Hypothalamus (tissue), 51 donors: ENCODE results near the gene YOD1.
A peak's percentile ranks its signal among the peaks of the same experiment; 100 is the strongest.

Source experiments
- DNase-seq, 51 donors: peaks; one replicate each; lab custom pipeline; 2025; lab: John Stamatoyannopoulos, UW

Gene YOD1

DNA sequence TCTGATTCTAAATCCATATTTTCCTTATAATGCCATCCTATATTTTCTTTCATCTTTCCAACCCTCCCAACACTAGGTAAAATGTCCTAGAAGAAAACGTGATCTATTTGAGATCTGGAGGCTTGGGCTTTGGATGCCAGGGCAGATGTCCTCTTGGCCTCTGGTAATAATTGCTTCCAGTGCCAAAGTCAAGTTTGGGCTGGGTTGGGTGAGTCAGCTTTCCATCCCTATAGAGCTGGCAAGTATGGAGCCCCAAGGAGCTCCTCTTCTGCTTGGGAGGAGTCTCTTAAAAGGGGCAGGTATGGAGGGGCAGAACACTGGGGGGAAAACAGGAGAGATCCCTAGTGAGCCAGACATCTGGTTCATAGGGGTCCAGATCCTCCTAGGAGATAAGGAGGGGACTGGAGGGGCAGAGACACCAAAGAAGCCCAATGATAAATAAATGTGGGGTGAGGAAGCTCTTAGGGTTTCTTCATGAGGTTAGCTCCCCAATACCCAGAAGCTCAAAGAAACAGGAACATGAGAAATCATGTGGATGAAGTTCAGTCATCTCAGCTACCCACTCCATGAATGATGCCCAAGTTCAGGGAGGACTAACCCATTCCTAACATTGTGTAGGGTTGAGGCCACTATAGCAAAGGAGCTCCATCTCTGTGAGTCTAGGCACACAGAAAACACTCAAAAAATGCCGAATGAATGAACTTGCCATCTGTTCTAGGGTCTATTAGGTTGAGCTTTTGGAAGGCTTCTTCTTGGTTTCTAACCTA is 21.9 kb downstream of the YOD1 start:
- no peak for DNase-seq

DNA sequence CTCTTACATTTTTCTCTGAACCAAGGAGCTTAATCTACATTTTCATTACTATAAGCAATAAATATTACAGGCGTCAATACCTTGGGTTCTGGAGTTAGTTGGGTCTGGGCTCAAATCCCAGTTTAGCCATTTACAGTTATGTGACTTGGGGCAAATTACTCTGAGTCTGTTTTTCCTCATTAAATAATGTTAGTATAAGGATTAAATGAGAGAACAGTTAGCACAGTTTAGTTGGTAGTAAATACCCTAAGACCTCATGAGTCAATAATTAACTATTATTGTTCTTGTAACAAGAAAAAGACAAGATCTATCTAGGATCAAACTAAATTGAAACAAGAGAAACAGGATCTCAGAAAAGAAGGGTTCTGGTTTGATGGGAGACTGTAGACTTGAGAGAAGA is 23.1 kb downstream of the YOD1 start:
- DNase-seq = no peak

DNA sequence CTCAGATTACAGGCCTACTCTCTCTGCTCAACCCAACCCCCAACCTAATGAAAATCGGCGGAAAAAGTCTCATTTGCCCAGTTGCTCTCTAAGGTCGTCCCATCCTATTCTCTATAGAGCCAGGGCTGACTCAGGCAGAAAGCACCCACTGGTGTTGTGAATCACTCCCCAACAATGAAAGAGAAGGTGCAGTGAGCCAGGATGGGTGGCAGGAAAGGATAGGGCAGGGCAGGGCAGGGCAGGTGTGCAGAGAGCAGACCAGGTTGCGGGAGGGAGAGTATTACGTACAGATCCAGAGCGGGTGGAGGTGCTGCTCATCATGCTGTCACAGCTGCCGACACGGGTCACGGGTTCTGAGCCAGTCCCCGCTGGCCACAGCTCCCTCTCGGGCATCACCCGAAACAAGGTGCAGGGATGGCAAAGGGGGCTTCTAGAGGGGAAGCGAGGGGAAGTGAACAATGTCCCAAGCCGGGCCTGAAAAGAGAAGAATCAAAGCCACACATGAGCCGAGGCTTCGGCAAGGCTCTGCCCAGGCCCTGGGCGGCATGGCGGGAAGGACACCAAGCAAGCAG is 23.7 kb downstream of the YOD1 start:
- no peak for DNase-seq

DNA sequence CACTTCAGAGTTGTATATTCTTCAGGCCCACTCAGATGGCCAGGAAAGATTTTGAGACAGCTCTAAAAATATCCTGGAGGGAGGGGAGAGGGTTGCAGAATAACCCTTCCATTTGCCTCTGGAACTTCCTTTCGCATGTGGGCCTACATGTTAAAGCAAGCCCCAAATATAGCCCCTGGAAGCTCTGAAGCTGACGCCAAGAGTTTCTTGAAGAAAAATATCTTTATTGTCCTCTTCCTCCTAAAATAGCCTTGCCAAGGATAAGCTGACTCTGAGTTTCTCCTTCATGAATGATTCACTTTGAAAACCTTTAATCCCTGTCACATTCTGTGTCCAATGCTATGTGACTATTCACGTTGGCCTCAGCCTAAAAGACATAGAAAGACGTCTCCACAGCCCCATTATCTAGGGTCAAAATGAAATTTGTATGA is 24.9 kb downstream of the YOD1 start:
- DNase-seq = no peak

DNA sequence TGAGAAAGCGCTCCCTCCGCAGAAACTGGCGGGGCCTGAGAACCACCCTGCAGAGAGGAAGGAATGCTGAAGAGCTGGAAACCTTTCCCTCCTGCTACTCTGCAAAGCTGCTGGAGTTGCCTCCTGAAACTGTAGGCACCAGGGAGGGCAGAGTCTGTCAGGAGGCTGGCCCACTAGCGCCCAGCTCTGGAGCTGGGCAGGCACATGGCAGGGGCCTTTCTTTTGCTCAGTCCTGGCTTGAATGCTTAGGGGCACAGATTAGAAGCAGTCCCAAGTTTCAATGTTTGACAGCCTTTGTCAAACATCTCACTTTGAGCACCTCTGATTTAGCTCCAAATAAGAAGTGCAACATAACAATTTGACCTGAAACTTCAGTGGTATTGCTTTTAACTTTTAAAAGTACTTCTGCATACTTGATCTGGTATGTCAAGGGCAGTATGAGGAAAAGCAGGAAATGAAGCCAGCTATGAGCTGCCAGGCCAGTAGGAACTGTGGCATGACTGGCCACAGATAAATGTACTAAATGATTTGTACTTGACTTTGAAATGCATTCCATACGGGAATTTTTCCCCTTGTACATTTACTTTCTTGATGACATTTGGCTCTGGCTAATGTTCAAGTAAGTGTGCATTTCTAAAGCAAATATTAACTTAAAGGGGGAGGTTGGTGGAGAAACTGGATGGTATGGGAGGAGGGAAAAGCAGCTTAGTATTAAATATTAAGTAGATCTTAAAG is 25.7 kb downstream of the YOD1 start:
- DNase-seq = no peak

DNA sequence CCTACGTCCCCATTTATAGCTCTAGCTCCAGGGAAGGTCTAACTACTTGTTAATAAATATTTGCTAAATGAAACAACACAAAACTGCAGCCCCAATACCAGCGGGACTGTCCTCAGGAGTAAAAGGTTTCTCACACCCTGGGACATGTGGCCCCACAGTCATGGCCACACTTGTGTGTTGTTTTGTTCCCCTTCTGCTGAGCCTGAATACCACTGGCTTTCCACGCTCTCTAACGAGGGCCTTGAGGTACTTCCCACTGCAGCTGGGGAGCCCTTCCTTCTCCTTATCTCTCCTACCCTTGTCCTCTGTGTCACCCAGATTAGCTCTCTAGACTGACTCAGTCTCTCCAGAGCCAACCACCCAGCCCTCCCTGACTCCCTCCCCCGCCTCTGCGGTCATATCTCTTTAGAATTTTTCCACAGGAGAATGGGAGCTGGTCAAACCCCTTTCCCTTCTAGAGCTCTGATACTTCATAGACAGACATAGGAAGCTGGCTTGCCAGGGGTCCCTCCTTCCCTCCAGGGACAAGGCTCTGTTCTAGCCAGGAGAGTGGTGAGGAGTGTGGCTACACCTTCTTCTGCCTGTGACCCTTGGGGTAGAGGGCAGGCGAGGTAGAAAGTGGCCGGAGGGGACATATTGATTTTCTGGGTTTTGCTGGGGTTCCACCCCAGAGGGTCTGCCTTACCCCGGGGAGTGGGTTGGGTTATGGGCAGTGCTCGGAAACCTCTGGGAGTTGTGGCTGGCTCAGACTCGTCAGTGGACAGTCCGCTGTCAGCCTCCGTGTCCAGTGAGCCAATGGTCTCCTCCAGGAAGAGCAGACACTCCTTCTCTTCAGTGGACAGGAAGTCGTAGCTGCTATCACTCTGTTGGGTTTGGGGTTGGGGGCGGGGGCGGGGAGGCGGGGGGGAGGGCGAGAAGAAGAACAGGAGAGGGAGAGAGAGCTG is 26.5 kb downstream of the YOD1 start:
- no peak for DNase-seq

DNA sequence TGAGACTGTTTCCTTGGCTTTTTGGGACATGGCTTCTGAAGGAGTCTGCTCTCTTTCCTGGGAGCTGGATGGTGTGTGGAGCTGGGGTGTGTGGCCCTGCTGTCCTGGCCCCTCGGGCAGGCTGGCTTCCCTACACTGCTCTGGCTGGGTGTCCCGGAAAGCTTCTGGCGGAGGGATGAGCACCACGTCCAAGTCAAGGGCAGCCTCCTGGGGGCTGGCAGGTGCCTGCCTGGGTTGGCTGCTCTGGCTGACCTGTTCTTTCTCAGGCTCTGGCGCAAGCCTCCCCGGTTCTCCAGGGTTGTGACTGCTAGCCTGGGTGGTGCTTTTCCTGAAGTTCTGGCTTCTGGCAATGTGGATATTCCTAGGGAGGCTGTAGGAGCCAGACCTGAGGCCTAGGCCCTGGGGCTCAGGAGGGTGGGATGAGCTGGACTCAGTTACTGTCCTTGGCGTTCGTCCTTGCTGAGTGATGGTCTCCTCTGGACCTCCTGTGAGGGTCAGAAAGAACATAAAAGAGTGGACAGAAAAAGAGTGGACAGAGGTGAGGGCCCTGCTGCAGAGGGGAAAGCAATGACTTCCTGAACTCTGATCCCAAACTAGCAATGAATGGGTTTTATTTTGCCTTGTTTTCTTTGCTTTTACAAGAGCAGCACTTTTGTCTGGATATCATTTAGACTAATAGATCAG is 27.9 kb downstream of the YOD1 start:
- DNase-seq = no peak

DNA sequence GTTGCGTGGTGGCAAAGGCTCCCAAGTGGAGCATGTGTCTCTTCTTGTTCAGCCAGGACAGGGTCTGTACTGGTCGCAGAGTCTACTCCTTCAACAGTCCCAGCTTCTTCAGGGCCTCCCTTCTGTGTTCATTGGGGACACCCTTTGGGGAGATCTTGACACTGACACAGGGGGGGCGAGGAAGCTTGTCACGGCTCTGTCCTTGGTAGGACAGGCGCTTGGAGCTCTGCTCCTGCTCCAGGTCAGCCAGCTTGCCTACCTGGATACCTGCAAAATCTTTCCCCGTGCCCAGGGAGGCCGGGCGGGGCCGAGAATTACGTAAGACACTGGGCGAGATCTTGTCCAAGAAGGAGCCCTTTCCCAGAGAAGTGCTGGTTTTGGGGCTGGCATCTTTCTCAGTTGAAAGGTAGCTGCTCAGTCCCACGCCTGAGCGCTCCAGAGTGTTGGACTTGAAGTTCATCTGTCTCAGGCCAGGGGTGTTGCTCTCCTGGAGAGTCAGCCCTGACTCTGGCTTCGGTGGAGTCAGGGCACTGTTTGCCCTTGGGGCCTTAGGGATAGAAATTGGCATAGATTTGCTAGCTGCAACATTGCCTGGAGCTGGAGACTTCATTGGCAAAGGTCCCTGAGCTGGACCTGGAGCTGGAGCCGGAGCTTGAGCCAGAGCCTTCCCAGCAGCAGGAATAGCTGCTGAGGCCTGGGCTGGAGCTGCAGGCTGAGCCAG is 29.0 kb downstream of the YOD1 start:
- DNase-seq = no peak

DNA sequence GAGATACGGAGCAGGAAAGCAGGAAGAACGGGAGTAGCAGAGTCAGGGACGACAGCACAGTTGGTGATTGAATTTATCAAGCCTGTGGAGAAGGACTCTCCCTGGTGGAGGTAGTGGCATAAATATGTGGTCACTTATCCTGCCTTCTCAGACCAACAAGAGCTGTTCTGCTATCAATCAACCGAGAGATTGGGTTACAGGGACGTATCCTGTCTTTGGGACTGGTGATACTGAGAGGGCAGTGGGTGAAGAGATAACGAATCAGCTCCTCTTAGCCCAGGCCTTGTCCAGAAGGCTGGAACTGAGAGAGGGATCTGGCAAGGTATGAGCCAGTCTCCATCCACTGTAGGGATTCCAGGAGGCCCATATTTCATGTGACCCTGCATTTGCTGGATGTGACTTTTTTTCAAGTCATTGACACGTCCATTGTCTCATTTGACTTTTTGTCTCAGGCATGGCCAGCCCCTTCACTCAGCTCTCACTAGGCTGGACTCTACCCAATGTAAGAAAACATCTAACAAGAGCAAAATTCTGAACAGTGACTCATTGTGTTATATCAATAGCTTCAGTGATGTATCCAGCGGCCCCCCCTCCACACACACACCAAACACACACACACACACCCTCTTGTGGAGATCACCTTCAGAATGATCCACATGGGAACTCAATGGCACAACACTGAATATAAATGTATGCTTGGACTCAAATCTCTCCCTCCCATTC is 29.7 kb downstream of the YOD1 start:
- peak in 2 of 51 donors; percentile 27 to 44 for DNase-seq

DNA sequence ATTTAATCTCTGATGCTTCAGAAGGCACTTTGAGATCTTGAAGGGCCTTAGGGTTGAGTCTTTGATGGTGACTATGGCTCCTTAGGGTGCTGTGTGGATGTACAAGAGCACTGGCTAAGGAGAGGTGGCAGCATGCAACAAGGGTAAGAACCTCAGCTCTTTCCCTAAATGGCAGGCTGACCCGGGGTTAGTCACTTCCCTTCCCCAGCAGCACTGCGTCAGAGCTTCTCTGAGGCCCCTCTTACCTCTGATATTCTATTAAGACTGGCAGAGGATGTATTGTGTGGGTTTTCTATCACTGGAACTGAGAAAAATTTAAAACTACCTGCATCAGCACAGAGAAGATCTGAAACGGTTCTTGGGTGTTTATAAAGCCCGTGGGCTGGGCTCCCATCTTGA is 30.3 kb downstream of the YOD1 start:
- DNase-seq = no peak

DNA sequence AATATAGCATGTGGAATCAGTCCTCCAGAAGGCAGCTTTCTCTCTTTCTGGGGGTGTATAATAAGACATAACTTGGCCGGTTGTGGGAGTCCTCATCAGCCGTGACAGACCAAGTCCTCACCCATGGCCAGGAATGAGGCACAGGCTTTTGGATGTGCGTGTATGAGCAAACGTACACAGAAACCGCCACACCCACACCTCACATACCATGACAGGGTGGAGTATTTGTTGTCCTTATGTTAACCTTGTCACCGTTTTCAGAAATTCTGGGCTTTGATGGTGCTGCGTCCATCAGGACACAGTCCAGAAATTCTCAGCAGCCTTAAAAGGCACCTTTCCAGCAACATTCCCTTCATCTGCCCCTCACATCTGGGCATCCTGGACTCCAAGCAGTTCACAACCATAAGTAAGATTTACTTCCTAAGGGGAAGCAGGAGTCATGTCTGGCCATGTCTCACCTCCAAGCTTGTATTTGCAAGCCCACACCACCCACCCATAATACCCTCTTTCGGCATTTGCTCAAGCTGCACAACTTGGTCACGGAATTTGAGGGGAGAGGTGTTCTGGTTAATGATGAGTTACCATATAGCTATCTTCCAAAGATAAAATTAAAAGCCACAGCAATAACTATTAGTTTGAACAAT is 30.8 kb downstream of the YOD1 start:
- DNase-seq = no peak

DNA sequence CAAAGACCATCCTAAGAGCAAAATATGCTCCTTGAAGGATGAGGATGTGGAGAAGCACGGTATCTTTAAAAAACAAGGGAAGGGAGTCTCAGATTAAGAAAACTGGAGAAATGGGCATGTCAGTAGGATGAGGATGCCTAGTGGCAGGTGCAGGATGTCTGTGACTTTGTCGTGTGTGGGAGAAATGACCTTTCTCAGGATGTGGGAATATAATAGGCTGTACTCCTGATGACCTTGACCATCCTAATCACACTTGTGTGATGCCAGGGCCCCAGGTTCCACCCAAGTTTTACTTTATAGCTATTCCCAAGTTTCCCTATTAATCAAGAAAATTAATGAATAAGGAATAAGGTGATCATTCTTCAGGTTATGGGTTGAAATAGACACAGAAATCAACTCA is 31.3 kb downstream of the YOD1 start:
- no peak for DNase-seq

DNA sequence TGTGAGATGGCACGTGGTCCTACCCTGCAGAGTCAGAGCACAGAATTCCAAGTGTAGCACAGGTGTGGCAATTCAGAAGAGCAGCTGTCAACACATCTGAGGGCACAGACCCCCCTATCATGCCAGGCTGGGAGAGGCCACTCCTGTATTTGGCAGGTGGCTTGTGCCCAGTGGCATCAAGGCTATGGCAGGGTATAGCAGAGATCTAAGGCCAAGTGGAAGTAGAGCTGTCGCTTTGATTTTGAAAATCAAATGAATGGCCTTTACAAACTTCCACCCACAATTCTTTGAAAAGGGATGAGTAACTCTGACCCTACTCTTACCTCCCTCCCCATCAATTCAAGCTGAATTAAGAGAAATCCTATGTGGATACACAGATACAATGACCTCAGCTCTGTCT is 31.8 kb downstream of the YOD1 start:
- DNase-seq = no peak

DNA sequence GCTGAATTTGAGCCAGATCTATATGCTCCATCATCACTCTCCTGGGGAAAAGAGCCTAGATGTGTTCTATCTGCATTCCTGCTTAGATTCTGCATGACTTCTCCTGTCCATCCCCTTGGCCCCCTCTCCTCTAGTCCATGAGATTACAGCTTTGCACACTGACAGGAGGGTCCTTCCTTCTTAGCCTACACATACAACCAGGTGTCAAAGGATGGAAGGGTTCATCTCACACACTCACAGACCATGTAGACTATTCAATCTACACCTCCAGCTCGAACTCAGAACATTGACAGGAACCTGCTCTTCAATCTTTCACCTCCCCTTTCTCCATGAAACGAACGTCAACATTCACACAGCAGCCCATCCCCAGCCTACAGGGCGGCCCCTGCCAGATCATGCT is 32.3 kb downstream of the YOD1 start:
- DNase-seq = no peak

DNA sequence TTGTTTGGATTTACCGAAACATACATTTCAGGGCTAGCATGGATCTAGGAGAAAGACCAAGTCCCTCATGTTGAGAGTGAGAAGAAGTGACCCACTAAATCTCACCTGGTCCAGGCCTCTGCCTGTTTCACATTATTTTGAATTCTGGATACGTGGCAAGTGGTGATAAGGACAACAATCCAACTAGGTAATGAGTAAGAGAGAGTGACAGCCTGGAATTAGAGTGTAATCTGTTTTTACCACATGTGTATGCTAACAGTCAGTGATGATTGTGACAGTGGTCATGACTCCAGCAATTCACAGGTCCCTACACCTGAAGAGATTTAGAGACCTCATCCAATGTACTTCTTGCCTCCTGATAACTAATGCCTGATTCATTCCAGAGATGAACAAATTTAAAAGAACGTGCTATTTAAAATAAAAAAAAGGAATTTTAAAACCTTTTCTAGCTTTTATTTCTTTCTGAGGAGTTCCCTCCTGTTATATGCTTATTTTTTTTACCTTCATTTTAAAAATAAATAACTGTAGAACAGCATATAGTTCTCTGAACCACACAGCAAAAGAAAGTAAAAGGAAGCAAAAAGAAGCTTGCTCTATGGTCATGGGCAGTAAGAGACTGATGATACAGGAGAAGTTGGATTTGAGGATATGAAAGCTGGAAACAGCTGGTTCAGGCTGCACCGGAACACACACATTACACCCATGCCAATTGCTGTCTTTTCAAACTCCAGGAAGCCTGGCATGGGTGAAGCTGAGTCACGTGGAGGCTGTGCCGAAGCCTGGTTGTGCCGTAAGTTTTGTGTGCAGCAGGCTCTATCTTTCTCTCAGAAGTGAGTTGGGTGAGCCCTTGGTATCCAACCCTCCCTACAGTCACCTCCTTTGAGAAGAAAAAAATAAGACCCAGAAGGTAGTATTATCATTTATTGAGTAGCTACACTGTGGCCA is 33.1 kb downstream of the YOD1 start:
- peak in 5 of 51 donors; percentile 6 to 32 (median 22) for DNase-seq

DNA sequence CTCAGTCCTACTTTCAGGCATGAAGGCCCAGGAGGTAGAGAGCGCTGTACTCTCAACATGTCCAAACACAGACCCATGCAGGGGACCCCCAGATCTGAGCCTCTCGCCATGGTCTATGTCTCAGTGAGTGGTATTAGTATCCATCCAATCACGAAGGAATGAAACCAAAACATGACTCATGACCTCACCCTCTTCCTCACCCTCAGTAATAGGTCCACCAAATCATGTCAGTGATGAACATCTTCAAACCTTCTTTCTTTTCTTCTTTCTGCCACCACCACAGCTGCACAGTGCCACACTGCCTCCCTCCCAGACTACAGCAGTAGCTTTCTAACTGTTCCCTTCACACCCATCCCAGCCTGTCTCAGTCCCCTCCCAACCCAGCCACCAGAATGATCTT is 35.2 kb downstream of the YOD1 start:
- DNase-seq = no peak

DNA sequence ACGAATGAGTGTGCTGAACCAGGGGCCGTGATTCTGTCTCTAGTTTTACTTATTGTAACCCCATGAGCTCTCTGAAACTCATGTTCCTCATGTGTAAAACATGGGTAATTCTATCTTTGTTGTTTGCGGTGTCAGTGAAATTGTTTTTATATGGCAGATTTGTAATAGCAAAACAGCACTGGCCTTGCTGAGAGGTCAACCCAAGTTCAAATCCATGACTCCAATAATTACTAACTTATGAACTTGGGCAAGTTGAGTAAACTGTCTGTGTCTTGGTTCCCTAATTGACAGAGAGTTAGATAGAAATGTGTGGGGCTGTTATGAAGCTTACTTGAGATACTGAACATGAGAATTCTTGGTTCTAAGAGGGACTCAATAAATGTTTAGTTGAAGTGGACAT is 36.3 kb downstream of the YOD1 start:
- no peak for DNase-seq
